GM12878 (cell line): ENCODE data around the gene CCDC9. TPM values are rescaled to one million over a fixed set of nuclear protein-coding genes. Genes with fewer than 3 reads are reported as not detected.

Experiments
- ATAC-seq: fragments of 200-7000 bp; cut with Tn5 transposase; 3 replicates; pipeline ENCODE4 v1.9.1; 2020; ENCODE audit warnings: mild to moderate bottlenecking, moderate library complexity
- BruUV-seq: library from RNA; stranded (reverse); fragments of 400-500 nt; replicated peaks from 2 replicates; lab custom pipeline; 2021; lab: Mats Ljungman, UMichigan
- CTCF ChIA-PET: fragments of 300-600 bp; sonication (Branson Sonifier 250); formaldehyde crosslinking; extraction: SDS; loops from one replicate; lab custom pipeline; 2021; ENCODE audit warnings: inconsistent platforms; lab: Yijun Ruan, JAX
- POLR2A ChIA-PET: fragments of 350-600 bp; formaldehyde crosslinking; extraction: SDS; loops from one replicate; lab custom pipeline; 2021; ENCODE audit warnings: inconsistent platforms; lab: Charles Lee
- RAD21 ChIA-PET: fragments of 300-600 bp; sonication (Branson Sonifier 250); formaldehyde crosslinking; loops from one replicate; lab custom pipeline; 2023; ENCODE audit warnings: antibody characterized with exemption; ENCODE audit not compliant: unreplicated experiment; lab: Charles Lee
- SMC1A ChIA-PET: fragments of 300-600 bp; sonication (Branson Sonifier 250); formaldehyde crosslinking; loops from one replicate; lab custom pipeline; 2023; ENCODE audit not compliant: unreplicated experiment, uncharacterized antibody; lab: Charles Lee
- DNase-seq: peaks from one replicate; pipeline ENCODE4 v3.0.0-alpha.2; 2011; ENCODE audit warnings: low read depth, low spot score
- FAIRE-seq: peaks from 3 replicates; lab custom pipeline; 2011; peaks lifted over from hg19 to GRCh38; lab: Jason Lieb, UNC
- H2AFZ ChIP-seq: 2 replicates; pipeline ENCODE4 v1.6.0; 2011; ENCODE audit warnings: low read depth, low read length, control low read depth; ENCODE audit not compliant: control insufficient read depth
- H3K27ac ChIP-seq: 2 replicates; pipeline ENCODE4 v1.5.1; 2011; ENCODE audit warnings: control low read depth; ENCODE audit not compliant: control insufficient read depth, insufficient read depth
- H3K27me3 ChIP-seq, 2 experiments: replicated peaks in 1 of 2; 2 replicates each; pipeline versions ENCODE4 v1.6.0 to v1.6.1; 2011; ENCODE audit warnings: low read length in 1 of 2; ENCODE audit not compliant: control insufficient read depth in 2 of 2, insufficient read depth in 2 of 2
- H3K36me3 ChIP-seq, 2 experiments: 2 replicates each; pipeline ENCODE4 v1.5.1; 2011; ENCODE audit warnings: low read length in 1 of 2; ENCODE audit not compliant: control insufficient read depth in 2 of 2, insufficient read depth in 2 of 2
- H3K4me1 ChIP-seq: 2 replicates; pipeline ENCODE4 v1.6.1; 2011; ENCODE audit warnings: mild to moderate bottlenecking, low read length, moderate library complexity, mixed read lengths; ENCODE audit not compliant: control insufficient read depth, insufficient read depth
- H3K4me2 ChIP-seq: 2 replicates; pipeline ENCODE4 v1.6.0; 2011; ENCODE audit warnings: control low read depth; ENCODE audit not compliant: control insufficient read depth, insufficient read depth
- H3K4me3 ChIP-seq: fragments of 200-600 bp; sonication (generic); 2 replicates; pipeline ENCODE4 v1.5.1; 2016
- H3K79me2 ChIP-seq: 2 replicates; pipeline ENCODE4 v1.6.0; 2011; ENCODE audit warnings: low read length; ENCODE audit not compliant: control insufficient read depth, insufficient read depth
- H3K9ac ChIP-seq: 2 replicates; pipeline ENCODE4 v1.8.0; 2011; ENCODE audit warnings: low read length, control low read depth, mixed read lengths; ENCODE audit not compliant: control insufficient read depth, insufficient read depth
- H3K9me3 ChIP-seq: replicated peaks from 3 replicates; pipeline ENCODE4 v1.5.1; 2011; ENCODE audit warnings: mild to moderate bottlenecking, low read length; ENCODE audit not compliant: control insufficient read depth, insufficient read depth
- H4K20me1 ChIP-seq: 2 replicates; pipeline ENCODE4 v1.6.0; 2011; ENCODE audit not compliant: control insufficient read depth, insufficient read depth
- CREM ChIP-seq: IDR thresholded peaks from 2 replicates; pipeline ENCODE4 v1.6.1; 2014; ENCODE audit warnings: antibody characterized with exemption, low read depth
- NR2F1 ChIP-seq: fragments of 450-650 bp; conservative IDR thresholded peaks from 2 replicates; pipeline ENCODE4 v1.6.1; 2017; ENCODE audit warnings: mild to moderate bottlenecking
- POLR2A ChIP-seq: IDR thresholded peaks from 2 replicates; pipeline ENCODE4 v1.6.1; 2011; ENCODE audit warnings: low read depth, mild to moderate bottlenecking, low read length
- WGBS: methylation state at CpG from one replicate; pipeline ENCODE4 v1.1.6; 2016; ENCODE audit warnings: low lambda C conversion rate; ENCODE audit not compliant: insufficient replicate concordance, insufficient coverage; ENCODE audit errors: missing lambda C conversion rate; 5-methylcytosine and 5-hydroxymethylcytosine counted together
- in situ Hi-C: fragments of 300-500 bp; cut with MboI; formaldehyde crosslinking; loops from 9 replicates; pipeline ENCODE4 v1.14.3; 2018; ENCODE audit warnings: mixed read lengths
- intact Hi-C: fragments of 100-400 bp; cut with micrococcal nuclease; formaldehyde crosslinking; loops from one replicate; pipeline ENCODE4 v1.14.2; 2022; ENCODE audit not compliant: unreplicated experiment
- polyA plus RNA-seq, 11 experiments: library from polyadenylated mRNA; depleted of rRNA in 4 of 11; unstranded in 6 of 11; stranded (reverse) in 5 of 11; fragments of >200 nt; fragmentation: Nextera tagmentation in 4 of 11; fragmentation: Illumina TruSeq in 1 of 11; extraction: Ambion mirVana in 4 of 11; extraction: Trizol in 1 of 11; gene quantifications; 1 replicate in 1 of 11; 2 replicates in 10 of 11; pipeline versions ENCODE4 v1.2.1 to v1.2.3, GENCODE V29; 2011 to 2016; ENCODE audit warnings: inconsistent platforms in 2 of 11, missing spikeins in 2 of 11, low read depth in 1 of 11
- total RNA-seq, 4 experiments: library from RNA; depleted of rRNA in 3 of 4; stranded (reverse); fragments of >200 nt in 3 of 4; fragmentation: Illumina TruSeq in 1 of 4; extraction: Trizol in 1 of 4; gene quantifications; 2 replicates each; pipeline versions ENCODE4 v1.2.1 to v1.2.3, GENCODE V29; 2013 to 2021
- TF ChIP-seq, protein P1 (sequence below): IDR thresholded peaks from 2 replicates; pipeline ENCODE4 v1.6.1; 2012; ENCODE audit warnings: low read depth, low read length, improper control_type of control experiment

The CCDC9 gene
- total and polyA plus RNA-seq, 10 of the 15 experiments (the other 5 are each of a cell fraction or from before 2014, with no cell fraction given): 0.18 to 17.5 (median 7.1) TPM; not detected in 1

DNA sequence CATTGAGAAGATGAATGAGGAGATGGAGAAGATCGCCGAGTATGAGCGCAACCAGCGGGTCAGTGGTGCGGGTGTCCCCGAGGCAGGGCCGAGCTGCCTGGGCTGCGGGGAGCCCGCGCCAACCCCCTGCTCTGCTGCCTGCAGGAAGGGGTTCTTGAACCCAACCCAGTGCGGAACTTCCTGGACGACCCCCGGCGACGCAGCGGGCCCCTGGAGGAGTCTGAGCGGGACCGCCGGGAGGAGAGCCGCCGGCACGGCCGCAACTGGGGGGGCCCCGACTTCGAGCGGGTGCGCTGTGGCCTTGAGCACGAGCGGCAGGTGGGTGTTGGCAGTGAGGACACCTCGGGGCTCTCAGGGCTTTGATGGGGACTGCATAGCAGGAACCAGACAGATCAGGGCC is 8.3 kb downstream of the CCDC9 start (continued):
- TF ChIP-seq NR2F1: no peak

DNA sequence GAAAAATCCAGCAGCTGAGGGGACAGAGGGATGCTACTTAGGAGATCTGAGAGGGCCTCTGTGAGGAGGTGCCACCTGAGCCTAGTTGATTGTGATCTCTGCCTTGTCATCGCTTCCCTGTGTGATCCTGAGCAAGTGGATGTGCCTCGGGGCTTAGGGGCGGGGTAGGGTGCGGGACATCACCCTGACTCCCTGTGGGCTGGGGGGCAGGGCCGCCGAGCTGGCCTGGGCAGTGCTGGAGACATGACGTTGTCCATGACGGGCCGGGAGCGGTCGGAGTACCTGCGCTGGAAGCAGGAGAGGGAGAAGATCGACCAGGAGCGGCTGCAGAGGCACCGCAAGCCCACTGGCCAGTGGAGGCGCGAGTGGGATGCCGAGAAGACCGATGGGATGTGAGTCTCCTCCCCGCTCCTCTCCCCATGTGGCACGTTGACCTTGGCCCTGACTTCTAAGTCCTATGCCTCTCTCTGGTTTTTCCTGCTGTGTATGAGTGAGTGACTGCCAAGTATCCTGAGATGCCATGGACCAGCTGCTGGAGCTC is 10.1 kb downstream of the CCDC9 start:
- SMC1A ChIA-PET: no interaction called here
- Histone ChIP-seq H2AFZ (no peak overlapping the region), H3K9ac (no peak overlapping the region), H3K4me2 (no peak overlapping the region), H3K27ac (no peak overlapping the region), H3K4me1 (peaks cover 9% of the 10 kb centered on the region), H3K36me3 (peaks cover 2 to 4% of the 10 kb centered on the region in 2 experiments; a peak in 3 of 4 replicates), H3K79me2 (no peaks in the 10 kb centered on the region), H3K9me3 (no peaks in the 10 kb centered on the region), H4K20me1 (no peaks in the 10 kb centered on the region), H3K4me3 (no peak overlapping the region), H3K27me3 (no peaks in the 10 kb centered on the region)
- intact Hi-C loops (no loop called here), in situ Hi-C loops (no loop called here)
- ATAC-seq (no peak), FAIRE-seq (no peak), DNase-seq (no peak)
- TF ChIP-seq, protein P1, sequence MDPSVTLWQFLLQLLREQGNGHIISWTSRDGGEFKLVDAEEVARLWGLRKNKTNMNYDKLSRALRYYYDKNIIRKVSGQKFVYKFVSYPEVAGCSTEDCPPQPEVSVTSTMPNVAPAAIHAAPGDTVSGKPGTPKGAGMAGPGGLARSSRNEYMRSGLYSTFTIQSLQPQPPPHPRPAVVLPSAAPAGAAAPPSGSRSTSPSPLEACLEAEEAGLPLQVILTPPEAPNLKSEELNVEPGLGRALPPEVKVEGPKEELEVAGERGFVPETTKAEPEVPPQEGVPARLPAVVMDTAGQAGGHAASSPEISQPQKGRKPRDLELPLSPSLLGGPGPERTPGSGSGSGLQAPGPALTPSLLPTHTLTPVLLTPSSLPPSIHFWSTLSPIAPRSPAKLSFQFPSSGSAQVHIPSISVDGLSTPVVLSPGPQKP: no peak
- peak; percentile 39; the same call in 1 of the 2 replicates for TF ChIP-seq POLR2A
- RAD21 ChIA-PET: no interaction called here
- no TSS peak for BruUV-seq
- POLR2A ChIA-PET: no interaction called here
- 98% methylated on average over 21 of the region's 21 CpGs for WGBS
- CTCF ChIA-PET: interaction anchor here (0.7 kb wide), 1 partner anchor 19 kb away, joined by 3 read pairs; no protein-coding TSS in a partner anchor

DNA sequence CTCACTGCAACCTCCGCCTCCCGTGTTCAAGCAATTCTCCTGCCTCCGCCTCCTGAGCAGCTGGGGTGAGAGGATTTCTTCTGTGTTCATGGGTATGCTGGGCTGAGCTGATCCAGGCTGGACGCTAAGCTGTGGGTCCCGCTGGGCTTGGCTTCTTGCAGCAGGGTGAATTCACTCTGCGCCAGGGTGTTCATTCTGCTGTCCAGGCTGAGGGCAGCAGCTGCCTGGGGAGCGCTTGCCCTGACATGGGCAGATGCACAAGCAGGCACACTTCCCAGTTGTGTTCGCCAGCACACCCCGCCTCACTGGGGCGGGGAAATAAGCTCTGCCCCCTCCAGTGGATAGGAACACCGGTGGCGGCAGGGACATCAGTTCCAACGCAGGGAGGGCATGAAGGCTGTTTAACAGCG is 11.0 kb downstream of the CCDC9 start:
- in situ Hi-C loops: no loop called here
- Histone ChIP-seq H3K27me3 (no peaks in the 10 kb centered on the region), H3K27ac (no peak overlapping the region), H3K9ac (no peak overlapping the region), H3K4me3 (no peak overlapping the region), H4K20me1 (no peaks in the 10 kb centered on the region), H3K4me2 (no peak overlapping the region), H2AFZ (no peak overlapping the region), H3K36me3 (peaks cover 2 to 4% of the 10 kb centered on the region in 2 experiments; a peak in 3 of 4 replicates), H3K79me2 (no peaks in the 10 kb centered on the region), H3K9me3 (no peaks in the 10 kb centered on the region), H3K4me1 (peaks cover 5% of the 10 kb centered on the region)
- FAIRE-seq: no peak
- ATAC-seq: no peak
- TF ChIP-seq POLR2A: 0 out of 2 replicates have a peak, but pooled peaks have one; percentile 12
- TF ChIP-seq CREM: no peak
- BruUV-seq: no TSS peak
- intact Hi-C loops: no loop called here
- CTCF ChIA-PET: interaction anchor here (0.7 kb wide), 1 partner anchor 18 kb away, joined by 3 read pairs; no protein-coding TSS in a partner anchor
- POLR2A ChIA-PET: interaction anchor here (0.9 kb wide), 1 partner anchor 11 kb away, joined by 3 read pairs; the partner anchor contains the start of gene CCDC9
- WGBS: 94% methylated on average over 14 of the region's 14 CpGs
- DNase-seq: no peak
- RAD21 ChIA-PET: no interaction called here
- SMC1A ChIA-PET: interaction anchor here (0.6 kb wide), 1 partner anchor 346 kb away, joined by 3 read pairs; no protein-coding TSS in a partner anchor
